ENCODE measurements around the gene TRIM65. TPM values are rescaled to one million over a fixed set of nuclear protein-coding genes. Genes with fewer than 3 reads are reported as not detected.

The TRIM65 gene
- total and polyA plus RNA-seq, 2 of the 13 experiments (the other 11 are each of a cell fraction or from before 2014, with no cell fraction given): 10.3 to 22.4 TPM

DNA sequence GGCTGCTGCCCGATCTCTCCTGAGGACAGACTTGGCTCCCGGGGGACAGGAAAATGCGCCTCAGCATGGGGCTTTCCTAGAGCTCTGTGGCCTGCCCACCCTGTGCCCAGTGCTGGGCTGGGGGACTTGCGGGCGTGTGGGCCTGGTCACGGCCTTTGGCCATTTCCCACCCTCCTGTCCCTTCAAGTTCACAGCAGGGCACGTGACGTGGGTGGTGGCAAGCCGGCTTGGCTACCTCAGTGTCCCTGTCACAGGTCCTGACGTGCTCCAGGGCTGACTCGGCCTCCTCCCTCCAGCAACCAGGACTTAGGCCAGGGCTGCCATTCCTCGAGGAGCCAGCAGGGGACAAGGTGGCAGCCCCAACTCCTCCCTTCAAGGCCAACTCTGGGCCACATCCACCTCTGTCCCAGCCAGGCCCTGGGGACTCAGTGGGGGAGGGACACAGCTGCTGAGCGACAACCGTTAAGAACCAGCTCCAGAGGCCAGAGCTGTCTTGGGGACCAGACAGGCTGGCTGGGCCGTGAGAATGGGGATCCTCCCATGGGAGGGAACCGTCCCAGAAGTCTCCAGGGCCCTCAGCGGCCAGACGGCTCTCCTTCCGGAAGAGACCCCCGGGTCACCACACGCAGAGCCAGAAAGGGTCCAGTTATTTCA, 51.6 kb downstream of the TRIM65 start (continued):
- TF ChIP-seq SNAPC2 (CRISPR knock-in tag; IDR thresholded peaks at IDR 0.05) (no peak), ZNF124 (CRISPR knock-in tag; IDR thresholded peaks at IDR 0.05) (no peak), ZFY (CRISPR knock-in tag; IDR thresholded peaks at IDR 0.05) (peak; percentile 79; the same call in 1 of the 2 replicates), POLR2G (IDR thresholded peaks at IDR 0.05; ENCODE audit: low read depth, low read length) (peak; percentile 69), FOXA3 (CRISPR knock-in tag; IDR thresholded peaks at IDR 0.05) (peak; percentile 54), ZNF282 (IDR thresholded peaks at IDR 0.05; ENCODE audit: partially characterized antibody) (no peak), THYN1 (CRISPR knock-in tag; IDR thresholded peaks at IDR 0.05; ENCODE audit: borderline replicate concordance, low read depth) (no peak), NFIB (CRISPR knock-in tag; IDR thresholded peaks at IDR 0.05; ENCODE audit: borderline replicate concordance) (no peak), ZNF83 (CRISPR knock-in tag; IDR thresholded peaks at IDR 0.05; ENCODE audit: borderline replicate concordance) (no peak), ZNF768 (CRISPR knock-in tag; IDR thresholded peaks at IDR 0.05) (peak; percentile 45; the same call in 1 of the 2 replicates), ZKSCAN1 (IDR thresholded peaks at IDR 0.05; ENCODE audit: low read length) (no peak), CEBPB (IDR thresholded peaks at IDR 0.05; ENCODE audit: borderline replicate concordance, low read depth, low read length) (no peak), PHF5A (CRISPR knock-in tag; IDR thresholded peaks at IDR 0.05; ENCODE audit: low read depth, unreplicated experiment) (peak; percentile 80), ZNF562 (CRISPR knock-in tag; IDR thresholded peaks at IDR 0.05; ENCODE audit: borderline replicate concordance) (no peak), ESRRA (CRISPR knock-in tag; IDR thresholded peaks at IDR 0.05; ENCODE audit: low read depth) (no peak), CCAR2 (optimal IDR thresholded peaks at IDR 0.05; ENCODE audit: low read depth, low read length) (no peak), ZNF547 (CRISPR knock-in tag; IDR thresholded peaks at IDR 0.05) (no peak), IKZF1 (IDR thresholded peaks at IDR 0.05) (no peak), ZNF766 (CRISPR knock-in tag; IDR thresholded peaks at IDR 0.05; ENCODE audit: borderline replicate concordance) (no peak), ZNF746 (CRISPR knock-in tag; IDR thresholded peaks at IDR 0.05) (no peak), ZKSCAN5 (CRISPR knock-in tag; IDR thresholded peaks at IDR 0.05) (peak; percentile 69; the same call in 1 of the 2 replicates), SNRNP70 (IDR thresholded peaks at IDR 0.05; ENCODE audit: low read depth, low read length) (no peak)
- TF ChIP-seq, protein P1, sequence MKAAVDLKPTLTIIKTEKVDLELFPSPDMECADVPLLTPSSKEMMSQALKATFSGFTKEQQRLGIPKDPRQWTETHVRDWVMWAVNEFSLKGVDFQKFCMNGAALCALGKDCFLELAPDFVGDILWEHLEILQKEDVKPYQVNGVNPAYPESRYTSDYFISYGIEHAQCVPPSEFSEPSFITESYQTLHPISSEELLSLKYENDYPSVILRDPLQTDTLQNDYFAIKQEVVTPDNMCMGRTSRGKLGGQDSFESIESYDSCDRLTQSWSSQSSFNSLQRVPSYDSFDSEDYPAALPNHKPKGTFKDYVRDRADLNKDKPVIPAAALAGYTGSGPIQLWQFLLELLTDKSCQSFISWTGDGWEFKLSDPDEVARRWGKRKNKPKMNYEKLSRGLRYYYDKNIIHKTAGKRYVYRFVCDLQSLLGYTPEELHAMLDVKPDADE (CRISPR knock-in tag; IDR thresholded peaks at IDR 0.05): no peak
- TF ChIP-seq, protein P2, sequence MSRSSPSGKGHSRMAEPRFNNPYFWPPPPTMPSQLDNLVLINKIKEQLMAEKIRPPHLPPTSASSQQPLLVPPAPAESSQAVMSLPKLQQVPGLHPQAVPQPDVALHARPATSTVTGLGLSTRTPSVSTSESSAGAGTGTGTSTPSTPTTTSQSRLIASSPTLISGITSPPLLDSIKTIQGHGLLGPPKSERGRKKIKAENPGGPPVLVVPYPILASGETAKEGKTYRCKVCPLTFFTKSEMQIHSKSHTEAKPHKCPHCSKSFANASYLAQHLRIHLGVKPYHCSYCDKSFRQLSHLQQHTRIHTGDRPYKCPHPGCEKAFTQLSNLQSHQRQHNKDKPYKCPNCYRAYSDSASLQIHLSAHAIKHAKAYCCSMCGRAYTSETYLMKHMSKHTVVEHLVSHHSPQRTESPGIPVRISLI (CRISPR knock-in tag; IDR thresholded peaks at IDR 0.05; ENCODE audit: borderline replicate concordance): no peak
- TF ChIP-seq, protein P3, sequence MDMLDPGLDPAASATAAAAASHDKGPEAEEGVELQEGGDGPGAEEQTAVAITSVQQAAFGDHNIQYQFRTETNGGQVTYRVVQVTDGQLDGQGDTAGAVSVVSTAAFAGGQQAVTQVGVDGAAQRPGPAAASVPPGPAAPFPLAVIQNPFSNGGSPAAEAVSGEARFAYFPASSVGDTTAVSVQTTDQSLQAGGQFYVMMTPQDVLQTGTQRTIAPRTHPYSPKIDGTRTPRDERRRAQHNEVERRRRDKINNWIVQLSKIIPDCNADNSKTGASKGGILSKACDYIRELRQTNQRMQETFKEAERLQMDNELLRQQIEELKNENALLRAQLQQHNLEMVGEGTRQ (IDR thresholded peaks at IDR 0.05; ENCODE audit: low read depth, low read length): peak; percentile 27; the same call in 1 of the 2 replicates
- TF ChIP-seq, protein P3 (CRISPR knock-in tag; IDR thresholded peaks at IDR 0.05; ENCODE audit: borderline replicate concordance): no peak
- TF ChIP-seq, protein P4, sequence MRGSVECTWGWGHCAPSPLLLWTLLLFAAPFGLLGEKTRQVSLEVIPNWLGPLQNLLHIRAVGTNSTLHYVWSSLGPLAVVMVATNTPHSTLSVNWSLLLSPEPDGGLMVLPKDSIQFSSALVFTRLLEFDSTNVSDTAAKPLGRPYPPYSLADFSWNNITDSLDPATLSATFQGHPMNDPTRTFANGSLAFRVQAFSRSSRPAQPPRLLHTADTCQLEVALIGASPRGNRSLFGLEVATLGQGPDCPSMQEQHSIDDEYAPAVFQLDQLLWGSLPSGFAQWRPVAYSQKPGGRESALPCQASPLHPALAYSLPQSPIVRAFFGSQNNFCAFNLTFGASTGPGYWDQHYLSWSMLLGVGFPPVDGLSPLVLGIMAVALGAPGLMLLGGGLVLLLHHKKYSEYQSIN (CRISPR knock-in tag; IDR thresholded peaks at IDR 0.05; ENCODE audit: borderline replicate concordance): no peak

All from HepG2 (cell line).